Measurements from ENCODE around the gene CTIF. TPM values are rescaled to one million over a fixed set of nuclear protein-coding genes. Genes with fewer than 3 reads are reported as not detected.

The CTIF gene
- total and polyA plus RNA-seq, 2 experiments from 2014 or later, result 22.1 to 27.9 TPM

DNA sequence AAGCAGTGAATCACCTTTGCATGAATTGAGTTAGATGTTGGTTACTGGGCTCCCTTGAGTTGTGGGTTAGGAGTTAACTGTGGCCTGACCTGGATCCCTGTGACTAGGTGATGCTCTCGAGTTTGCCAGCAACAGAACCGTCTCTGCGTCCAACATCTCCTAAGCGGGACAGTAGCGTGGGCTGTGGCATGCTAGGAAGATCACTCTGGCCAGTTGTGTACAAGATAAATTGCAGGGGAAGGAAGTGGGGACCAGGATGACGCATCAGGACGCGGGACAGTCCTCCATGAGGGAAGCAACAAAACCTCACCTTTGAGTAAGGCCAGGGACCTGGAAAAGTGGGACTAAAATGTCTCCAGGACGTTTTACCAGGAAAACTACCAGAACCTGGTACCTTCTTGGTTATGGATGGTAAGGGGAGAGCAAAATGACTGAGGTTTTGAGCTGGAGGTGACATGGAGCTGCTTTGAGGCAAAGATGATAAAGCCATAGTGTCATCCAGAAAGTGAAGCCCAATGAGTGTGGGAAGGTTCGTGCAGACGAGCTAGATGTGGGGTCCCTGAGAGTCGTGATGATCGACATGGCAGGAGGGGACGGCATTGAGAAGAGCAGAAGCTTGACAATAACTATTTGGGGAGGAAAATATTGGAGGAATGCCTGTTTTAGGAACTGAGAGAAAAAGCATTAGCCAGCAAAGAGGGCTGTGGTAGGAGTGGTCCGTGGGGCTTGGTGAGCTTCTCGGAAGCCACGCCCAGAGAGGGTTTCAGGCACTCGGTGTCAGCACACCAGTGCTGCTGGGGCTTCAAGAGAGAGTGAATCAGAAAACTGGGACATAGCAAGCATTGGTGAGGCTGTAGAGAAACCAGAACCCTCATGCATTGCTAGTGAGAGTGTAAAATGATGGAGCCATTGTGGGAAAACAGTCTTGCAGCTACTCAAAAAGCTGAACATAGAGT is 316.9 kb downstream of the CTIF start:
- Histone ChIP-seq H3K27me3 (no peaks in the 10 kb centered on the region), H2AFZ (no peak overlapping the region), H3K27ac (no peak overlapping the region), H3K4me3 (no peak overlapping the region), H3K36me3 (replicated peaks; ENCODE audit: insufficient read depth, low read depth) (no peaks in the 10 kb centered on the region), H3K79me2 (no peaks in the 10 kb centered on the region), H3K9me2 (replicated peaks; ENCODE audit: insufficient read depth) (no peaks in the 10 kb centered on the region), H3K4me2 (no peak overlapping the region), H4K20me1 (ENCODE audit: insufficient read depth, poor library complexity, severe bottlenecking) (no peaks in the 10 kb centered on the region), H3K4me1 (ENCODE audit: insufficient read depth) (peaks cover 46% of the 10 kb centered on the region), H3K9me3 (ENCODE audit: low read depth) (no peaks in the 10 kb centered on the region)
- WGBS (ENCODE audit: low lambda C conversion rate, missing lambda C conversion rate), result 84% methylated on average over 18 of the region's 18 CpGs
- DNase-seq (ENCODE audit: low spot score), result no peak
- TF ChIP-seq EZH2 (IDR thresholded peaks at IDR 0.05; ENCODE audit: borderline replicate concordance), result no peak
- no peak for TF ChIP-seq EZH2phosphoT487 (IDR thresholded peaks at IDR 0.05; ENCODE audit: low read depth, severe bottlenecking, unreplicated experiment)
- TF ChIP-seq, protein P1, sequence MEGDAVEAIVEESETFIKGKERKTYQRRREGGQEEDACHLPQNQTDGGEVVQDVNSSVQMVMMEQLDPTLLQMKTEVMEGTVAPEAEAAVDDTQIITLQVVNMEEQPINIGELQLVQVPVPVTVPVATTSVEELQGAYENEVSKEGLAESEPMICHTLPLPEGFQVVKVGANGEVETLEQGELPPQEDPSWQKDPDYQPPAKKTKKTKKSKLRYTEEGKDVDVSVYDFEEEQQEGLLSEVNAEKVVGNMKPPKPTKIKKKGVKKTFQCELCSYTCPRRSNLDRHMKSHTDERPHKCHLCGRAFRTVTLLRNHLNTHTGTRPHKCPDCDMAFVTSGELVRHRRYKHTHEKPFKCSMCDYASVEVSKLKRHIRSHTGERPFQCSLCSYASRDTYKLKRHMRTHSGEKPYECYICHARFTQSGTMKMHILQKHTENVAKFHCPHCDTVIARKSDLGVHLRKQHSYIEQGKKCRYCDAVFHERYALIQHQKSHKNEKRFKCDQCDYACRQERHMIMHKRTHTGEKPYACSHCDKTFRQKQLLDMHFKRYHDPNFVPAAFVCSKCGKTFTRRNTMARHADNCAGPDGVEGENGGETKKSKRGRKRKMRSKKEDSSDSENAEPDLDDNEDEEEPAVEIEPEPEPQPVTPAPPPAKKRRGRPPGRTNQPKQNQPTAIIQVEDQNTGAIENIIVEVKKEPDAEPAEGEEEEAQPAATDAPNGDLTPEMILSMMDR (IDR thresholded peaks at IDR 0.05; ENCODE audit: poor library complexity), result no peak

DNA sequence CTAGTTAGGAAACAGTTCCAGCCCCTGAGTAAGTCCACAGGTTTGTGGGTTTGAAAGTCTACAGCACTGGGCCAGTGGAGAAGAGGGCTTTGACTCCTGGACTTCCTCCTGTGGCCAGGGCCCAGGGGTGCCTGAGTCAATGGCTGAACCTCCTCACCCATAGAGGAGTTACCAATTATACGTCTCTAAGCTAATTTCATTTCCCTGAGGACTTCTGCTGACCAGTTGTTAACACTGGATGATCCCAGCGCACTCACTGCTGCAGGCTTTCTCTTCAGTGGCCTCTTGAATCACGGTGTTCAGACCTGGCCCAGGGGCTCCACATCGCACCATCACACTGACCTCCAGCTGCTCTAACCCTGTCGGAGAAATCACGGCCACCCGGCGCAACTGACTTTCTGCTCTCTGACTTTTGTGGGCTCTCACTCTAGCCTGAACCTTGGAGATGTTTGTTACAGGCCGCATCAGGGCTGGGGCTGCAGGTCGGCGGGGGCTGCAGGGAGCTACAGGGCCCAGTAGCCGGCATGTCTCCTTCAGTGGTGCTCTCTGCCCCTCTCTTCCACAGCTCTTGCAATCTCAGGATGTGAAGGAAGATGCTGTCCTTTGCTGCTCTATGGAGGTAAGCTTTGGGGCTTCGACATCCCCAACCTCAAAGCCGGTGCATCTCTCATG is 318.3 kb downstream of the CTIF start:
- 96% methylated on average over 14 of the region's 14 CpGs for WGBS (ENCODE audit: low lambda C conversion rate, missing lambda C conversion rate)

DNA sequence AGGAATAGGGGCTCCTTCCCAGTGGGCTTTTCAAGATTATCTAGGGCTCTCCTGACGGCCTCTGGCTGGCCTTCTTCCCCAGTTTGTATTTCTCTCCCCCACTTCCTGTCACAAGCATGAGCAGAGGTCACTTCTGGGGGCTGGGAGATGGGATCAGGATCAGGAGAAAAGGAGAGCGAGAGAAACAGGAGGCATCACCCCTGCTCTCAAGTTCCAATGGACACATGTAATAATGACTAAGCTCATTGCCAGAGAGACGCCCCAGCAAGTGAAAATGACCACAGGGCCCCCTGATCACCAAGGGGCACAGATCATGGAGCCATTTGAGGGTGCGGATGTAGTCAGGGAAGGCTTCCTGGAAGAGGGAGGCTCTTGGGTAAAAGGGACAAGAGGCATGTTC is 319.8 kb downstream of the CTIF start:
- H2AFZ ChIP-seq, result no peak overlapping the region
- no peaks in the 10 kb centered on the region for H4K20me1 ChIP-seq (ENCODE audit: insufficient read depth, poor library complexity, severe bottlenecking)
- H3K27me3 ChIP-seq, result no peaks in the 10 kb centered on the region
- no peak overlapping the region for H3K27ac ChIP-seq
- WGBS (ENCODE audit: low lambda C conversion rate, missing lambda C conversion rate), result 95% methylated on average over 4 of the region's 4 CpGs
- H3K9me3 ChIP-seq (ENCODE audit: low read depth), result no peaks in the 10 kb centered on the region
- no peaks in the 10 kb centered on the region for H3K9me2 ChIP-seq (replicated peaks; ENCODE audit: insufficient read depth)
- H3K4me2 ChIP-seq, result no peak overlapping the region
- H3K36me3 ChIP-seq (replicated peaks; ENCODE audit: insufficient read depth, low read depth), result no peaks in the 10 kb centered on the region
- TF ChIP-seq, protein P1 (IDR thresholded peaks at IDR 0.05; ENCODE audit: poor library complexity), result no peak
- TF ChIP-seq EZH2 (IDR thresholded peaks at IDR 0.05; ENCODE audit: borderline replicate concordance) (no peak), EZH2phosphoT487 (IDR thresholded peaks at IDR 0.05; ENCODE audit: low read depth, severe bottlenecking, unreplicated experiment) (no peak)
- no peak for DNase-seq (ENCODE audit: low spot score)
- no peaks in the 10 kb centered on the region for H3K79me2 ChIP-seq
- H3K4me1 ChIP-seq (ENCODE audit: insufficient read depth), result peaks cover 22% of the 10 kb centered on the region
- H3K4me3 ChIP-seq, result no peak overlapping the region

More for the DNA sequence above, 318.3 kb downstream of the CTIF start:
- no peak overlapping the region for H3K27ac ChIP-seq
- TF ChIP-seq EZH2 (IDR thresholded peaks at IDR 0.05; ENCODE audit: borderline replicate concordance) (no peak), EZH2phosphoT487 (IDR thresholded peaks at IDR 0.05; ENCODE audit: low read depth, severe bottlenecking, unreplicated experiment) (no peak)
- TF ChIP-seq, protein P1 (IDR thresholded peaks at IDR 0.05; ENCODE audit: poor library complexity), result no peak
- H3K4me1 ChIP-seq (ENCODE audit: insufficient read depth), result peaks cover 32% of the 10 kb centered on the region
- no peaks in the 10 kb centered on the region for H3K9me3 ChIP-seq (ENCODE audit: low read depth)
- H3K27me3 ChIP-seq, result no peaks in the 10 kb centered on the region
- no peaks in the 10 kb centered on the region for H3K79me2 ChIP-seq
- H3K4me3 ChIP-seq, result no peak overlapping the region
- no peaks in the 10 kb centered on the region for H3K36me3 ChIP-seq (replicated peaks; ENCODE audit: insufficient read depth, low read depth)
- DNase-seq (ENCODE audit: low spot score), result no peak
- no peaks in the 10 kb centered on the region for H4K20me1 ChIP-seq (ENCODE audit: insufficient read depth, poor library complexity, severe bottlenecking)
- H3K9me2 ChIP-seq (replicated peaks; ENCODE audit: insufficient read depth), result no peaks in the 10 kb centered on the region
- H2AFZ ChIP-seq, result no peak overlapping the region
- no peak overlapping the region for H3K4me2 ChIP-seq

All from hepatocyte (in vitro differentiated cells).